ENCODE results near the gene CNBD2. TPM values are rescaled to one million over a fixed set of nuclear protein-coding genes. Genes with fewer than 3 reads are reported as not detected.
"Not testable (repeated sequence)": the region's sequence is repeated elsewhere in the genome, so short reads cannot be mapped to it uniquely, and the experiment has no call there.

CNBD2 gene
- total RNA-seq (10 to 100 TPM in 1 of 2 experiments, 1 to 10 TPM in 1; 8.7 to 11.3 TPM), polyA plus RNA-seq (1 to 10 TPM; 6.4 to 9.5 (median 6.7) TPM), total RNA-seq (1.7 to 8.2 (median 4.2) reads per million in 6 experiments)

GRCh38 chr20:35967979-35968640 is at the start of gene CNBD2:
TSS of gene CNBD2 (plus strand) at chr20:35968590. CDS start at chr20:35968763, 173 bp downstream.
- peaks cover 0 to 5% (median 3%) of the 10 kb centered on the region in 4 donors for H3K4me1 Mint-ChIP-seq
- peaks cover 0 to 2% (median 0%) of the 10 kb centered on the region in 3 donors for H3K36me3 Mint-ChIP-seq
- H3K9me3 Mint-ChIP-seq: no peaks in the 10 kb centered on the region
- H3K27me3 Mint-ChIP-seq: peaks cover 0 to 2% (median 0%) of the 10 kb centered on the region in 5 donors
- POLR2A ChIA-PET: interaction anchor here (0.7 to 1.5 kb wide), 3 partner anchors 13 to 167 kb away, joined by 3 to 5 read pairs (median 3); partner anchors contain the start of gene SCAND1
- DNase-seq (no peak), ATAC-seq (no peak)
- peak within 1 kb of the TSS in 1 of 10 donors; percentile 11 for H3K27ac Mint-ChIP-seq
- H3K4me3 Mint-ChIP-seq: no peak within 1 kb of the TSS

- Mint-ChIP-seq H3K27ac (peak overlapping the region in 6 of 10 donors; percentile 11 to 39 (median 25)), H3K4me3 (no peak overlapping the region), H3K27me3 (no peaks in the 10 kb centered on the region), H3K9me3 (no peaks in the 10 kb centered on the region), H3K36me3 (peaks cover 0 to 78% (median 17%) of the 10 kb centered on the region in 3 donors), H3K4me1 (peaks cover 0 to 2% (median 0%) of the 10 kb centered on the region in 4 donors)
- ATAC-seq (no peak), DNase-seq (no peak)
- POLR2A ChIA-PET: no interaction called here
Measured at GRCh38 chr20:35920523-35920922, 47.9 kb upstream of the CNBD2 start.

GRCh38 chr20:35929301-35929700 is 39.1 kb upstream of the CNBD2 start:
- H3K36me3 Mint-ChIP-seq: peaks cover 0 to 80% (median 17%) of the 10 kb centered on the region in 3 donors

GRCh38 chr20:35934050-35934449 is 34.3 kb upstream of the CNBD2 start:
- Mint-ChIP-seq H3K4me3 (no peak overlapping the region), H3K27me3 (no peaks in the 10 kb centered on the region), H3K36me3 (peaks cover 0 to 86% (median 13%) of the 10 kb centered on the region in 3 donors), H3K27ac (peak overlapping the region in 5 of 10 donors; percentile 1 to 51 (median 40)), H3K9me3 (no peaks in the 10 kb centered on the region), H3K4me1 (peaks cover 2 to 17% (median 15%) of the 10 kb centered on the region in 4 donors)
- POLR2A ChIA-PET: no interaction called here
- DNase-seq (no peak), ATAC-seq (no peak)

More at GRCh38 chr20:35929301-35929700, 39.1 kb upstream of the CNBD2 start:
- POLR2A ChIA-PET: no interaction called here
- Mint-ChIP-seq H3K9me3 (no peaks in the 10 kb centered on the region), H3K4me1 (peaks cover 2 to 19% (median 11%) of the 10 kb centered on the region in 4 donors), H3K4me3 (no peak overlapping the region), H3K27me3 (no peaks in the 10 kb centered on the region), H3K27ac (peak overlapping the region in 2 of 10 donors; percentile 34 to 74)
- ATAC-seq (no peak), DNase-seq (no peak)

GRCh38 chr20:35939264-35939663 is 29.1 kb upstream of the CNBD2 start:
- Mint-ChIP-seq H3K36me3 (peaks cover 0 to 84% (median 6%) of the 10 kb centered on the region in 3 donors), H3K4me1 (peaks cover 0 to 8% (median 0%) of the 10 kb centered on the region in 4 donors), H3K27ac (no peak overlapping the region), H3K9me3 (no peaks in the 10 kb centered on the region), H3K4me3 (no peak overlapping the region), H3K27me3 (no peaks in the 10 kb centered on the region)
- POLR2A ChIA-PET: interaction anchor here (2.1 kb wide), 1 partner anchor 15 kb away, joined by 11 read pairs; the partner anchor contains the start of gene SCAND1
- ATAC-seq: no peak
- DNase-seq: no peak

- H3K9me3 Mint-ChIP-seq: no peaks in the 10 kb centered on the region
- H3K4me3 Mint-ChIP-seq: no peak overlapping the region
- POLR2A ChIA-PET: no interaction called here
- DNase-seq (no peak), ATAC-seq (no peak)
- peaks cover 0 to 80% (median 5%) of the 10 kb centered on the region in 3 donors for H3K36me3 Mint-ChIP-seq
- peak overlapping the region in 6 of 10 donors; percentile 13 to 81 (median 74) for H3K27ac Mint-ChIP-seq
- peaks cover 0 to 9% (median 3%) of the 10 kb centered on the region in 4 donors for H3K4me1 Mint-ChIP-seq
- no peaks in the 10 kb centered on the region for H3K27me3 Mint-ChIP-seq
Measured at GRCh38 chr20:35941620-35942019, 26.8 kb upstream of the CNBD2 start.

- Mint-ChIP-seq H3K36me3 (peaks cover 0 to 79% (median 7%) of the 10 kb centered on the region in 3 donors), H3K27me3 (no peaks in the 10 kb centered on the region), H3K9me3 (no peaks in the 10 kb centered on the region), H3K27ac (peak overlapping the region in 4 of 10 donors; percentile 11 to 87 (median 34)), H3K4me3 (no peak overlapping the region), H3K4me1 (peaks cover 0 to 9% (median 3%) of the 10 kb centered on the region in 4 donors)
- ATAC-seq (no peak), DNase-seq (no peak)
- POLR2A ChIA-PET: interaction anchor here (2.2 kb wide), 1 partner anchor 12 kb away, joined by 11 read pairs; the partner anchor contains the start of gene SCAND1
Measured at GRCh38 chr20:35942243-35942642, 26.1 kb upstream of the CNBD2 start.

- Mint-ChIP-seq H3K4me1 (peaks cover 4 to 20% (median 15%) of the 10 kb centered on the region in 4 donors), H3K36me3 (peaks cover 0 to 54% (median 8%) of the 10 kb centered on the region in 3 donors), H3K4me3 (peak overlapping the region in 1 of 10 donors; percentile 11), H3K27me3 (no peaks in the 10 kb centered on the region), H3K27ac (peak overlapping the region in 6 of 10 donors; percentile 3 to 82 (median 37)), H3K9me3 (no peaks in the 10 kb centered on the region)
- POLR2A ChIA-PET: no interaction called here
- ATAC-seq: peak; percentile 61 to 81
- DNase-seq: peak in 5 of 10 donors; percentile 8 to 32 (median 23)
Measured at GRCh38 chr20:35947489-35947888, 20.9 kb upstream of the CNBD2 start.

GRCh38 chr20:35947907-35948306 is 20.5 kb upstream of the CNBD2 start:
- Mint-ChIP-seq H3K27ac (peak overlapping the region in 8 of 10 donors; percentile 4 to 78 (median 46)), H3K9me3 (no peaks in the 10 kb centered on the region), H3K27me3 (no peaks in the 10 kb centered on the region), H3K4me3 (peak overlapping the region in 1 of 10 donors; percentile 11), H3K4me1 (peaks cover 8 to 24% (median 19%) of the 10 kb centered on the region in 4 donors), H3K36me3 (peaks cover 0 to 50% (median 8%) of the 10 kb centered on the region in 3 donors)
- POLR2A ChIA-PET: no interaction called here
- ATAC-seq: no peak
- no peak for DNase-seq

- no peaks in the 10 kb centered on the region for H3K9me3 Mint-ChIP-seq
- H3K27me3 Mint-ChIP-seq: no peaks in the 10 kb centered on the region
- H3K4me3 Mint-ChIP-seq: no peak overlapping the region
- peaks cover 9 to 28% (median 27%) of the 10 kb centered on the region in 4 donors for H3K4me1 Mint-ChIP-seq
- DNase-seq (no peak), ATAC-seq (no peak)
- H3K27ac Mint-ChIP-seq: no peak overlapping the region
- peaks cover 0 to 35% (median 9%) of the 10 kb centered on the region in 3 donors for H3K36me3 Mint-ChIP-seq
- POLR2A ChIA-PET: no interaction called here
Measured at GRCh38 chr20:35950093-35950492, 18.3 kb upstream of the CNBD2 start.

GRCh38 chr20:35952080-35952479 is 16.3 kb upstream of the CNBD2 start:
- ATAC-seq, DNase-seq, H3K27me3 Mint-ChIP-seq, H3K9me3 Mint-ChIP-seq: not testable (repeated sequence)
- peaks cover 9 to 36% (median 27%) of the 10 kb centered on the region in 4 donors for H3K4me1 Mint-ChIP-seq
- peak overlapping the region in 9 of 10 donors; percentile 69 to 100 (median 99) for H3K27ac Mint-ChIP-seq
- POLR2A ChIA-PET: interaction anchor here (0.7 to 3.5 kb wide), 2 partner anchors 497 to 597 kb away, joined by 3 to 19 read pairs; partner anchors contain the start of gene CEP250
- peaks cover 0 to 25% (median 9%) of the 10 kb centered on the region in 3 donors for H3K36me3 Mint-ChIP-seq
- H3K4me3 Mint-ChIP-seq: peak overlapping the region in 8 of 10 donors; percentile 89 to 100 (median 99)

- H3K36me3 Mint-ChIP-seq: peaks cover 0 to 19% (median 4%) of the 10 kb centered on the region in 3 donors
- H3K27me3 Mint-ChIP-seq: no peaks in the 10 kb centered on the region
- no peaks in the 10 kb centered on the region for H3K9me3 Mint-ChIP-seq
- POLR2A ChIA-PET: interaction anchor here (0.5 to 3.5 kb wide), 17 partner anchors 10 to 1840 kb away, joined by 3 to 77 read pairs (median 10); partner anchors contain the start of genes AAR2, CEP250, CNBD2 and CPNE1
- H3K27ac Mint-ChIP-seq: peak overlapping the region; percentile 89 to 100 (median 99)
- peaks cover 6 to 31% (median 26%) of the 10 kb centered on the region in 4 donors for H3K4me1 Mint-ChIP-seq
- peak overlapping the region; percentile 89 to 100 (median 99) for H3K4me3 Mint-ChIP-seq
- ATAC-seq (no peak), DNase-seq (peak in 3 of 10 donors; percentile 8 to 14 (median 10))
Measured at GRCh38 chr20:35952480-35953386, 15.7 kb upstream of the CNBD2 start.
